HG02981 (cell line): Measurements from ENCODE around the gene CYP46A1.
"Not testable (repeated sequence)": the region's sequence is repeated elsewhere in the genome, so short reads cannot be mapped to it uniquely, and the experiment has no call there.

Source experiments
- ATAC-seq: cut with Tn5 transposase; IDR thresholded peaks from one replicate; pipeline ENCODE4 v1.9.1; 2021; ENCODE audit warnings: mild to moderate bottlenecking, moderate library complexity; ENCODE audit not compliant: unreplicated experiment

CYP46A1 gene

DNA sequence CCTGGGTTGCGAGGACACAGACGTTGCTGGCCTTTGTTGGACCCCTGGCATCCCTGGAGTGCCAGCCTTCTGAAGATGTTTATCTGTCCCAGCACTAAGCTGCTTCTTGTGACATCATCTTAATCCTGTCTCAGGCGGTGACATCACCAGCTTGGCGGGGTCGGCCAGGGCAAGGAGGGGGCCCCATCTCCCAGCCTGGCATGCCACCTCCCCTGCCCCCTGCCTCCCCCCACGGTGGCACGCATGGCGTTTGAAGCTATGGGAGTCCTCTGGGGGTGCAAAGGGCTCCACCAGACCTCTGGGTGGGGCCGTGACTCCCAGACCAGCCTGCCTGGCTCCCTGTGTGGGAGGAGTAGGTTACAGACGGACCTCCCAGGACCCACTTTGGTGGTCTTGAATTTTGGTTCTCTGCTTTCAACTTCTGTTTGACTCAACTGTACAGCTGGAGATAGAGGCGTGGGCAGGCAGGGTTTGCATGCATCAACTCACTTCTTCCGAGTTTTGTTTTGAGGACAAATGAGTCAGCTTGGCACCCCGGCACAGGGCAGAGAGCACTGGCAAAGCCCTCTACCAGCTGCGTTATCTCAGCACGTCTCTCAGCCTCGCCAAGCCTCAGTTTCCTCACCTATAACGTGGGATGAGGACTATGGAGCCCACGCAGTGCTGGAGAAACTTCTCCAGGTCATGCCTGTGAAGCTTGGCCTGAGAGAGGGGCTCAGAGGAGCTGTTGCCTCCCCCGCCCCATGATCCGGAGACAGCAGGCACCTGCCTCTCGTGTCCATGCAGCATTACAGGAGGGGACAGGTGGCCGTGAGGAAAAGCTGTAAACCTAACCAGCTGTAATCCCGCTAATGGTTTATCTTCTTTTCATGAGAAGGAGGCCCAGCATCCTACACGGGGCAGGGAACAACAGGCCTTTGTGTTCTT, 70.3 kb downstream of the CYP46A1 start:
- ATAC-seq, result no peak

DNA sequence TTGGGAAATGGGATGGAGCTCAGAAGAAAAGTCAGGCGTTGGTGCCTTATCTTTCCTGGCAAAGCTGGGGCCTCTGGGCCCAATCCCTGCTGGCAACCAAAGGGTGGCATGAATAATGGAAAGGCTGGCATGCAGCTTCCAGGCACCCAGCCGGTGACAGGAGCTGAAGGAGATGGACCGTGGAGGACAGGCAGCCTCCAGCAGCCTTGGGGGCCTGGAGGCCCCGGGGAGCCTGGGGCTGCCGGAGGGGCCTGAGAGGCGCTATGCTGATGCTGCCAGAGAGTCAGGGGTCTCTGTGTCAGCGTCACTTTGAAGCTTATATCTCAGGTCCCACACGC, 70.9 kb downstream of the CYP46A1 start:
- no peak for ATAC-seq

DNA sequence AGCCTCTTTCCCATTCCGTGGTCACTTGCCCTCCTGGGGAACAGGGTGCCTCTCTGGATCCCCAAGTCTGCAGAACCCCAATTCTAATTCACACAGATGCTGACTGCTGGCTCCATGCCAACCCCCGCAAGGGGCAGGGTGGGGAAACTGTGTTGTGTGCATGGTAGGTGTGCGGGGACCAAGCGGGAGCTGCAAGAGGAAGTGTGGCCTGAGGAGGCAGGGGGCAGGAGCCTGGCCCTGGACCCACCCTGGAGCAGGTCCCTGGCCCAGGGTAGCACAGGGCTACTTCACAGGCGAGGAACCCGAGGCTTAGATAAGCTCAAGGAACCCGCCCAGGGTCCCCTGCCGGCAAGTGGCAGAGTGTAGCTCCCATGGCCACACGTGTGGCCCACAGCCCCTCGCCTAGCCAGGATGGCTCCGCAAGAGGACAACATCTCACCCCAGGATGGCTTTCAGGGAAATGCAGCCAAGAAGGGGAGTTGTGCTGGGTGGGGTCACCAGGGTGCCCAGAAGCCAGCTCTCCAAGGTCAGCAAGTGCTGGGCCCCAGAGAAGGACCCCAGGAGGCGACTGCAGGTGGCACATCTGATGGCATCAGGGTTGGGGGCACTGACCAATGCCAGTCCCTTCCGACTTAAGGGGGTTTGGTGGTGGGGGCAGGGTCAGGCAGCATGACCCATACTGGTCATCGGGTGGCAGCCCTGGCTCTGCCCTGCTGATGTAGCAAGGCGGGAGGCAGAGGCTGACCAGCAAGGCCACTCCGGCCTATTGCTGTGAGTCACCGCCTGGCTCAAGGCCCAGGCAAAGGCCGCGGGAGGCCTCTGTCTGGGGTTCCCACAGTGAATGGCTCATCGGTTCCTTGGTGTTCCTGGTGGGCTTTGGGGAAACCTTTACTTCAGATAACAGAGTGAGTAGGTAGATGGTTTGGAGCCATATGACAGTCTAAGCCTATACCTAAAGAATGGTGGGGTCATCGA, 71.8 kb downstream of the CYP46A1 start:
- no peak for ATAC-seq

DNA sequence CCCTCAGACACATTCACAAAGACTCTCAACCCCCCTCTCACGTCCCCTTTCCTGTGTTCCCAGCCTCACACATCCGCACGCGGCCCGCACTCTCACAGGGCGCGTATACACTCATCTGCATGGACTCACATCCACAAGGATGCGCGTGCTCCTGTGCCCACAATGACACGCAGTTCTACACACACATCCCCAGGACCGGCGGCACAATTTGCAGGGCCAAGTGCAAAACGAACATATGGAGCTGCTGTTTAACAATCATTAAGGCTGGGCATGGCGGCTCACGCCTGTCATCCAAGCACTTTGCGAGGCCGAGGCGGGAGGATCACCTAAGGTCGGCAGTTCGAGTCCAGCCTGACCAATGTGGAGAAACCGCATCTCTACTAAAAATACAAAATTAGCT, 72.7 kb downstream of the CYP46A1 start:
- no peak for ATAC-seq

DNA sequence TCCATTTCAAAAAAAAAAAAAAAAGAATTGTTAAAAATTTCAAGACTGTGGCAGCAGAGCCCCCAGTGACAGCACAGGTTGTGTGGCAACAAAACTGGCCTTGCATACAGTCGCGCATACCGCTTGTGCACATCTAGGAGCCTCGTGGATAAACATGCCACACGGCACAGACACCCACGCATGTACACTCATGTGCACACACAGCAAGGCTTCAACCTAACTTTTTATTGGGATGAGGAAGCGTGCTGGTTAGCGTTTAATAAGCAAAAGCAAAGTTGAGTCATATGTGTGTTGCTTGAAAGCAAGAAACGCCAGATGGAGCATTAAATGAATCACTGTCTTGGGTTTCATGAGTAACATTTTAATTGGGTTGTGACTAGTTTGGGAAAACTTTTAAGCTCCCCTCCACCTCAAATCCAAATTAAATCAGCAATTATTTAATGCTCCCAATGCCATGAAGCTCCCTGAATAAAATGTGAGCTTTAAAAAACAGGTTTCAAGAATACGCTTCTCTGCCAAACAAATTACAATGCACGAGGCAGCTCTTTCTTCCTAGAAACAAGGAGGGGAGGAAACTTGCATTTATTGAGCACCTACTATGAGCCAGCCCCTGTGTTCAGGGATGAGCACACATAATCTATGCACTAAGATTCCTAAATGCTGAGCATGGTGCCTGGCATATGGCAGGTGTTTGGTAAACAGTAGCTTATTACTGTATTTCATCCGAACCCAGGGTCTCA, 73.4 kb downstream of the CYP46A1 start:
- ATAC-seq, result no peak

DNA sequence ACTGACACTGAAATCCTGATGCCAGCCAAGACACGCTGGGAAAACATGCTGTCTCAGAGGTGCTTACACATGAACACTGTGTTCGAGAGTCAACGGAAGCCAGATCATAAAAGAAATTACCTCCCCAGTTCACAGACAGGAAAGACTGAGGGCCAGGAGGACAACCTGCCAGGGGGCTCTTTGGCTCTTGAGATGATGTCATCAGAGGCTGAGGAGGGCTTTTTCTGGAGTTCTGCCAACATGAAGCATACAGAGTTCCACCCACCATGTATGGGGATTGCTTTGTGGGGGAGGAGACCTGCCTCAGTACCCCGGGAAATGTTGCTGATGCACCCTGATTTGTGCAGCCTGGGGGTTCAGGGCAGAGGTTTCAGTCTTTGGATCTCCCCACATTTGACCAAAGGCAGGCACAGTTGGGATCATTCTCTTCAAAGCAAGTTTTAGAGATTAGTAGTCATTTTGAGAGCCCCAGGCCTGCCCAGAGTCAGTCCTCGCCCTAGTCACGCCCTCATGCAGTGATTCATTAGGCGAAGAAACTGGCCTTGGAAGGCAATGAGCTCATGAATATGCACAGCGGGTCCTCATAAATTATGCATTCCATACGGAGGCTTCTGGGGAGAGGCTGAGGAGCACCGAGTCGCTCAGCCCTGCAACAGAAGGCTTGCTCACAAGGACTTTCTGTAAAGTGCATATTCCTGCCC, 74.2 kb downstream of the CYP46A1 start:
- ATAC-seq, result no peak

DNA sequence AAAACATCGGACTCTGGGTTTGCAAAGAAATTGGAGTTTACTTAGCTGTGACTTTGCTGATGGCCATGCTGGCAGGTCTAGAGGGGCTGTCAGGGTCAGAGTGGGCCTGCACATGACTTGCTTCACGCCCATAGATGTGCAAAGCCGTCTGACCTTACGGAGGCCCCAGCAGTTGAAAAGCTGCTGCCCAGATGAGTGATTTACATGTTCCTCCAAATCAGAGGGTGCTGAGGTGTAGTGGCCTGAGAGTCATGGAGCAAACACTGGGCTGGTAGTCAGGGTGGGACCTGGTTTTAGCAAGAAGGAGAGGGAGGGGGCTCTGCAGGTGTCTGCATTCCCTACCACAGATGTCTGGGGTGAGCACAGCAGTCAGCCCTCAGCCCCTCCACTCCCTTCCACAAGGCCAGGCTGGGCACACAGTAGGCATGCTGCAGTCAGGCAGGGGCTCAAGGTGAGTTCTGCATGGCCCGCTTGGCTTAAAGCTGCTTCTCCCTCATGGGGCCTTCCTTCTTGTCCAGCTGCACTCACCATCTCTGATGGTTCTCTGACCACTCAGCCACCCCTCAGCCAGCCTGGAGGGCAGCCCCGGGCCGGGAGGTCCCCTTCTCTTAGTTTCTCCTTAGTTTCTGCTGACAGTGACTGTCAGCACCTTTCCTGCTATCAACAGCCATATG, 74.9 kb downstream of the CYP46A1 start:
- no peak for ATAC-seq

DNA sequence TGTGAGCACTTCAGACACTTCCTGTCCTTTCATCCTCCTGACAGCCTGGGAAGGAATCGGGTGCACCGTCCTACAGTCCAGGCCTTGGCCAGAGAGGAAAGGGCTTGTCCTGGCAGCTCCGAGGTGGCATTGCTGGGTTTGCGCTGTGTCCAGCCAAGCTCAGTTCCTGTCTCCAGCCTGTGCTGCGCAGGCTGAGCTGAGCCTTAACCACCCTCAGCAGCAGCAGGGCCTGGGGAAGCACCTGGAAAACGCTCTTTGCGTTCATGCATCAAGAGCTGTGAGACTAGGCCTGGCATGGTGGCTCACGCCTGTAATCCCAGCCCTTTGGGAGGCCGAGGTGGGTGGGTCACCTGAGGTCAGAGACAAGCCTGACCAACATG, 75.4 kb downstream of the CYP46A1 start:
- ATAC-seq, result no peak

DNA sequence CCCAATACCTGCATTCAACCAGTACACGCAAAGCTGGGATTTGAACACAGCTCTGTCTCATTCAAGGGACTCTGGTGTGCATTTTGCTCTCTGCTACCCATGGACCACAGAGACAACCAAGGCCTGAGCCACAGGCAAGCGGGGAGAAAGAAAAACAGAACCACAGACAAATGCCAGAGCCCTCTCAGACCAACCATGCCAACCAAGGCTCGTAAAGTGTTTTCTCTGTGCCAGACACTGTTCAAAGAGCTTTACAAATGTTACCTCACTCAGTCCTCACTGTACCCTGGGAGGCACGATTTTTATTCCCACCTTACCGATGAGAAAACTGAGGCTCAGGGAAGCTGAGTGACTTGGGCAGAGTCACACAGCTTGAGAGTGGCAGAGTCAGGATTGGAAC, 76.7 kb downstream of the CYP46A1 start:
- no peak for ATAC-seq

DNA sequence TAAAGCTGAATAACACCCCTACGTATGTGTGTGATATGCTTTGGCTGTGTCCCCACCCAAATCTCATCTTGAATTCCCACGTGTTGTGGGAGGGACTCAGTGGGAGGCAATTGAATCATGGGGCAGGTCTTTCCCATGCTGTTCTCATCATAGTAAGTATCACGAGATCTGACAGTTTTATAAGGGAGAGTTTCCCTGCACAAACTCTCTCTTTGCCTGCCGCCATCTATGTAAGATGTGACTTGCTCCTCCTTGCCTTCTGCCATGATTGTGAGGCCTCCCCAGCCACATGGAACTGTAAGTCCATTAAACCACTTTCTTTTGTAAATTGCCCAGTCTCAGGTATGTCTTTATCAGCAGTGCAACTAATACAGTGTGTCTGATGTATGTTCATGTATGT, 78.8 kb downstream of the CYP46A1 start:
- not testable (repeated sequence) for ATAC-seq

DNA sequence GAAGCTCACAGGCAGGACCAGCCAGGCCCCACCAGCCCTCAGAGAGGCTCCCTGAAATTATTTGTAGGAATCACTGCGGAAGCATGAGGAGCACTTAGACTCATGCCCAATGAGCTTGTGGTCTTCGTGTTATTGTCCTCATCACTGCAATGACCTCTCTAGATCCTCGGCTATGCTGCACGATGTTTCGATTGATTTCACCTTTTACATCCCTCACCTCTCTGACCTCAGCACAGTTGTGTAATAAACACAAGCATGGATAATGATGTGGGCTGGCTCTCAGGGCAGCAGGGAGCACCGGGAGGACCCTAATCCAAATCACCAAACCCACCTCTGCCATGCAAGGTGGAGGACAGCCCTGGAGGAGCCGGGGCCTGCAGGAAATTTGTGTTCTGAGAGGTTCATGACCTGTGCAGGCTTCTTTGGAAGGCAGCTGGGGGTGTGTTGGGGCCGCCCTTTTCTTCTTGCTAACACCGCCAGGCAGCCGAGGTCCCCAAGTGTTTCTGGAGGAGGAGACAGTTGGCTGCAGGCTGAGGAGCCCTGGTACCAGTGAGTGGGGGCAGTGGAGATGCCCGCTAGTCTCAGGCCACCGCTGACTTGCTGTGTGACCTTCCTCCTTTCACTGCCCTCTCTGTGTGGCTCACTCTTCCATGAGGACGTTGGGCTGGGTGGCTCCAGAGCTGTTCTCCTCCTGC, 79.6 kb downstream of the CYP46A1 start:
- no peak for ATAC-seq

DNA sequence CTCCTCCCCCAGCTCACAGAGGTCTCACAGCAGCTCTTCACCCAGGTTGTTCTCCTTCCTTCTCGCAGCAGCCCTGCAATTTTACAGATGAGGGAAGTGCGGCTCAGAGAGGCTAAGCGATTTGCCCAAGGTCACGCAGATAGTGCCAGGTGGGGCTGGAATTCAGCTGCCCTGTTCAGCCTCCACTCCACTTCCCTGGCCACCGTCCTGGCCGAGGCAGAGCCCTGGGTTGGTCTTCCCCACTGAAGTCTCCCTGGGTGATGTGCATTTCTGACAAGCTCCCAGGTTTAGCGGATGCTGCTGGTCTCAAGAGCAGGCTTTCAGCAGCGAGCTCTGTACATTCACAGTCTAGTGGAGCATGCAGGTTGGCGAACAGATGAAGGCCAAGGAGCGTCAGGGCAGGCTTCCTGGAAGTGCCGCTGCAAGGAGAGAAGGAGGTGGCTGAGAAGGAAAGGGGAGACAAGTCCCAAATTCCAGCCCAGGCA, 80.2 kb downstream of the CYP46A1 start:
- no peak for ATAC-seq

DNA sequence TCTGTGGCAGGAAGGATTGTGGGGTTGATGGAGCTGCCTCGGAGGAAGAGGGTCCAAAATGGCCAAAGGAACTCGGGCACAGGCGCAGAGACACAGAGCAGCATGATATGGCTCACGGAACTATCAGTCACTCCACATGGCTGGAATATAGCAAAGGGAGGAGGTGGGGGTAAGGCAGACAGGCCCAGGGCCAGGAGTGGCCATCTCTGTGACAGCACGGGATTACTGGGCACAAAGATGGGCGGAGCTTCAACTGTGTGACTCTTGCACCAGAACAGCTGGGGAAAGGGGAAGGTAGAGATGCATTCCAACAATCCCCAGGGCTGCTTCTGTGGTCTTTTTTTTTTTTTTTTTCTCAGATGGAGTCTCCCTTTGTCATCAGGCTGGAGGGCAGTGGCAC, 84.3 kb downstream of the CYP46A1 start:
- ATAC-seq, result no peak

DNA sequence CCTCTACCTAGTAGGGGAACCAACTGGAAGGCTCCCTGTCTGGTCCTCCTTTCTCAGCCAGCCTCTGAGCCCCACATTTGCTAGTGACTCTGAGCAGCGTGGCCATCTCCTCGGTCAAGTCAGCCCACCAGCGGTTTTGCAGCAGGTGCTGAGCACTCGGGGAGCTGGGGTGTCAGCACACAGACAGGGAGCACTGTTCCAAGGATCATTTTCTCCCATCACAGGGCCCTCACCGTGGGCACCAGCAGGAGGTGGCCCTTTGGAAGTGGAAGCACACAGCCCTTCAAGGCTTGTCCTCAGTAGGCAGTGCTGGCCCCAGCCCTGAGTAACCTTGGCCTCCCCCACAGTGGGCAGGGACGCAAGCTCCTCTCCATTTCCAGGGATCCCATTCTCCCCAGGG, 85.0 kb downstream of the CYP46A1 start:
- ATAC-seq, result no peak

DNA sequence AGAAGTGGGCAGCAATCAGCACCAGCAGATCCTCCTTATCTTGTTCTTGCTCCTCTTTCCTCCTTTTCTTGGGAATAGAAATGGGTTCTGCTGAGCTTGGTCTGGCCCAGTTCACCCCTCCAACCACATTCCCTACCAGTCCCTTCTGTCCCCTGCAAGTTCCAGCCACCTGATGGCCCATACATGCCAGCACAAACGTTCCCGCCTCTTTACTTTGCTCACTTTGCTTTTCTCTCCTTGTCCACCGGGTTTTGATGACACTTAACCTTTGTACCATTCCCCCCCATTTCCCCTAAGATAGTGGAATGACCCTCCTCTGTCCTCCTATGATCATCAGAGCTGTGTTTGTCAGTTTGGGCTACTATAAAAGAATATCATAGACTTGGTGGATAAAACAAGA, 85.7 kb downstream of the CYP46A1 start:
- ATAC-seq, result no peak

DNA sequence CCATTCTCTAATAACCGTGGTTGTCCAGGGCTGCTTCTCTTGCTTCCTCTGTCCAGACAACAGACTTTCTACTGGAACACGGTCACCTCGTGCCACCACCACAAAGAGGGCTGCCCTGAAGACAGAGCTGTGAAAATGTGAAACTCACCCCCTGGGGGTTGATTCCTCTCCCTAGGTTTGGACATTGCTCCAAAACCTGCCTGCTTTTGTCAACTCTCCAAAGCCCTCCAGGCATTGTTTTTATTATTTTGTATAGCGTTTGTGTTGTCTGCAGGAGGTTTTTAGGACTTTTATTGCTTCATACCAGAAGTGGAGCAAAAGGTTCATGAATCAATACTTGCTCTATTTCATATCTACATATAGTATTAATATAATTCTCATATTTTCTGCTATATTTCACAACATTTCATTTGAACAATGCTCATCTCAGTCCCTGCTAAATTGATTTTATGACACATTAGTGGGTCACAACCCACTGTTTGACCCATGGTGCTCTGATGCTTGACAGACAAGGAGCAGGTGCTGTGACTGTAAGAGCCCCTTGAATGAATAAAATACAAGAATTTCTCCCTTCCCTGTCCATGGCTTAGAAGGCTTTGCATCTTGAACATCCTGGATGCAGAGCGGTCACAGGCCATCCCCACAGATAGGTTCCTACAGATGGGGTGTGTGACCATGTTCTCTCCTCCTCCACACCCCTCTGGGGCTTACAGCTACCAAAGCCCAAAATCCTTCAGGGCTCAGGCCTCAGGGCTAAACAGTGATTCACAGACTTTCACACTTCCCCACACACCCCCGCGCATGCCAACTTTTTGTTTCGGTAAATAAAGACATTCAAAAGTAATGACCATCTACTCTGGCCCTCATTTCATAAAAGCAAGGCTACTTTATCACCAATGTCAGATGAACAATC, 88.5 kb downstream of the CYP46A1 start:
- ATAC-seq, result no peak

DNA sequence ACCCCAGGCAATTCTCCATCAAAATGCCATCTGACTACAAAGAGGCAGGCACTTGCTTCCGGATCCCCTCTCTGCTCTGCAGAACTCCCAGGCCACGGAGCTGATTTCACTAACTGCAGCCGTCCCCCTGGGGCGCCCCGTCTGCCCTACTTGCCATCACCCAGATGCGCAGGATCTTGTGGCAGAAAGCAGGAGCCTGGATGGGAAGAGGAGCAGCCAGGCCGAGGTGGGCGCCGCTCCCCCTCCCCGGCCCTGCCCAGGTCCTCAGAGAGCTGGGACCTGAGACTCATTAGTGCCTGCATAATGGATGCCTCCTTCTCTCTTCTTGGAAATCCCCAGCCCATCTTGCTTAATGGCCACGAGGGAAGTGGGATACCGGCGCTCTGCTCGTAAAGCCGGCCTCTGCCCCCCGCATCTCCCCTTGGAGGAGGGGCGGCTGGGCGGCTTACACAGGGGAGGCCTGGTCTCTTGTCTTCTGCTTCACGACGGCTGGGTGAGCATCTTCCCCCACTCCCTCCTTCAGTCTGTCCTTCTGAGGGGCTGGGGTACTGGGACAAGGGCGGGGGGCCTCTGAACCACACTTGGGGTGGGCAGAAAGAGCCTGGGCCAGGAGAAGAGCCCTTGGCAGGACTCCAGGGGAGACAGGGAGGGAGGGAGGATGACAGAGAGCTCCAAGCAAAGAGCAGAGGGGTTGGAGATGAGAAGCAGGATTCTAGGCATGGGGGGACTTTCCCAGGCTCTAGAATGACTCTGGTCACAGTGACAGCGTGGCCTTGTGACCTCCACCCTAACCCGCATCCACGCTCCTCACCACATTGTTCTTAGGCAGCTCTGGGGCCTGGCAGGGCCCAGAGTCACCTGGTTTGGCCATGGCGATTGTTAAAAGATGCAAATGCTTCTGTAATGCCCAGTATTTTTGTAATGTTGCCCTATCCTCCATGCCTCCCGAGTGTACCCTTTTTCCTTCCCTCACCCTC, 89.7 kb downstream of the CYP46A1 start:
- no peak for ATAC-seq
